B cell (primary cell): ENCODE measurements around the gene SYCE3. TPM values are rescaled to one million over a fixed set of nuclear protein-coding genes. Genes with fewer than 3 reads are reported as not detected.

Experiments
- ATAC-seq: fragments of 200-7000 bp; cut with Tn5 transposase; one replicate; pipeline ENCODE4 v1.10.0; 2021; ENCODE audit warnings: low read depth, mild to moderate bottlenecking, moderate number of reproducible peaks, moderate library complexity
- CTCF ChIA-PET: fragments of 350-600 bp; sonication (Branson Sonifier 250); formaldehyde crosslinking; loops from one replicate; lab custom pipeline; 2021; ENCODE audit warnings: antibody characterized with exemption, inconsistent platforms; lab: Charles Lee
- POLR2A ChIA-PET: fragments of 350-600 bp; sonication (Branson Sonifier 250); formaldehyde crosslinking; loops from one replicate; lab custom pipeline; 2021; ENCODE audit warnings: antibody characterized with exemption; lab: Charles Lee
- DNase-seq: peaks from one replicate; pipeline ENCODE4 v3.0.0; 2013
- H2AFZ ChIP-seq: 2 replicates; pipeline ENCODE4 v1.6.1; 2012; ENCODE audit warnings: mild to moderate bottlenecking, low read depth, low read length; ENCODE audit not compliant: insufficient read depth, poor library complexity, severe bottlenecking
- H3K27ac ChIP-seq, 2 donors: 1 replicate in 1 of 2; 2 replicates in 1 of 2; pipeline ENCODE4 v1.5.1; 2012 to 2013; ENCODE audit warnings: low read length in 2 of 2, mild to moderate bottlenecking in 2 of 2, moderate library complexity in 1 of 2
- H3K27me3 ChIP-seq, 4 experiments: fragments of 200-600 bp in 1 of 4; sonication (generic) in 1 of 4; replicated peaks in 1 of 4; 1 replicate in 2 of 4; 2 replicates in 2 of 4; pipeline versions ENCODE4 v1.6.1 to v1.7.0; 2013 to 2016; ENCODE audit warnings: low read length in 3 of 4, mild to moderate bottlenecking in 2 of 4, mixed read lengths in 1 of 4, moderate library complexity in 1 of 4; ENCODE audit not compliant: insufficient read depth in 4 of 4, control insufficient read depth in 3 of 4; ENCODE audit errors: control extremely low read depth in 1 of 4
- H3K36me3 ChIP-seq, 2 experiments: replicated peaks in 1 of 2; 1 replicate in 1 of 2; 2 replicates in 1 of 2; pipeline versions ENCODE4 v1.6.1 to v1.7.1; 2013; ENCODE audit warnings: low read length in 1 of 2; ENCODE audit not compliant: insufficient read depth in 2 of 2, control insufficient read depth in 1 of 2; ENCODE audit errors: control extremely low read depth in 1 of 2, extremely low read depth in 1 of 2
- H3K4me1 ChIP-seq, 2 donors: fragments of 200-600 bp in 1 of 2; sonication (generic) in 1 of 2; 1 replicate in 1 of 2; 2 replicates in 1 of 2; pipeline versions ENCODE4 v1.5.1 to v1.6.1; 2013 to 2017; ENCODE audit warnings: low read length in 2 of 2; ENCODE audit not compliant: control insufficient read depth in 2 of 2, insufficient read depth in 2 of 2
- H3K4me2 ChIP-seq: replicated peaks from 2 replicates; pipeline ENCODE3; 2012; ENCODE audit warnings: mild to moderate bottlenecking, low read depth, low read length; ENCODE audit not compliant: poor library complexity, severe bottlenecking
- H3K4me3 ChIP-seq, 5 experiments: fragments of 200-600 bp in 1 of 5; sonication (generic) in 1 of 5; 1 replicate in 3 of 5; 2 replicates in 2 of 5; pipeline versions ENCODE4 v1.5.1 to v1.7.0; 2011 to 2016; ENCODE audit warnings: low read length in 4 of 5, mild to moderate bottlenecking in 4 of 5, low read depth in 2 of 5, control low read depth in 1 of 5, moderate library complexity in 1 of 5; ENCODE audit not compliant: insufficient read depth in 1 of 5; ENCODE audit errors: control extremely low read depth in 1 of 5, extremely low read depth in 1 of 5
- H3K79me2 ChIP-seq: fragments of 200-600 bp; sonication (generic); one replicate; pipeline ENCODE4 v1.6.0; 2016; ENCODE audit warnings: low read length; ENCODE audit not compliant: control insufficient read depth, insufficient read depth
- H3K9ac ChIP-seq: fragments of 200-600 bp; sonication (generic); 2 replicates; pipeline ENCODE4 v1.6.1; 2017; ENCODE audit warnings: mild to moderate bottlenecking, low read length, moderate library complexity
- H3K9me3 ChIP-seq, 3 donors: one replicate each; pipeline versions ENCODE4 v1.6.1 to v1.7.1; 2013; ENCODE audit warnings: low read length in 2 of 3; ENCODE audit not compliant: control insufficient read depth in 2 of 3, insufficient read depth in 1 of 3; ENCODE audit errors: control extremely low read depth in 1 of 3
- H4K20me1 ChIP-seq: 2 replicates; pipeline ENCODE4 v1.6.0; 2012; ENCODE audit warnings: mild to moderate bottlenecking, low read length; ENCODE audit not compliant: insufficient read depth, control insufficient read depth, poor library complexity, severe bottlenecking
- H3K27ac Mint-ChIP-seq: one replicate; pipeline ENCODE4 v1.8.0; 2021; ENCODE audit warnings: mixed read lengths
- H3K27me3 Mint-ChIP-seq: one replicate; pipeline ENCODE4 v1.8.0; 2021; ENCODE audit warnings: mixed read lengths
- H3K4me1 Mint-ChIP-seq: one replicate; pipeline ENCODE4 v1.8.0; 2021; ENCODE audit warnings: mixed read lengths
- H3K4me3 Mint-ChIP-seq: one replicate; pipeline ENCODE4 v1.8.0; 2021; ENCODE audit warnings: mixed read lengths
- H3K9me3 Mint-ChIP-seq: one replicate; pipeline ENCODE4 v1.8.0; 2022; ENCODE audit warnings: mixed read lengths; ENCODE audit not compliant: insufficient read depth
- EZH2 ChIP-seq: IDR thresholded peaks from 2 replicates; pipeline ENCODE4 v1.6.1; 2012; ENCODE audit warnings: borderline replicate concordance, low read depth, mild to moderate bottlenecking, moderate library complexity, low read length; ENCODE audit not compliant: insufficient read depth, poor library complexity, severe bottlenecking
- WGBS: methylation state at CpG from one replicate; pipeline ENCODE4 v1.1.5; 2013; ENCODE audit warnings: missing lambda C conversion rate; ENCODE audit not compliant: insufficient coverage; 5-methylcytosine and 5-hydroxymethylcytosine counted together
- intact Hi-C: fragments of 100-400 bp; cut with micrococcal nuclease; formaldehyde crosslinking; loops from one replicate; pipeline ENCODE4 v1.10.0; 2022
- polyA plus RNA-seq: library from polyadenylated mRNA; depleted of rRNA; stranded (reverse); fragments of >200 nt; gene quantifications from 2 replicates; pipeline ENCODE4 v1.2.3, GENCODE V29; 2012
- total RNA-seq, 2 donors: library from RNA; stranded (reverse); fragments of 120-200 nt in 1 of 2; gene quantifications; 1 replicate in 1 of 2; 2 replicates in 1 of 2; pipeline versions ENCODE4 v1.2.3 to v1.2.4, GENCODE V29; 2013 to 2022
- TF ChIP-seq, protein P1 (sequence below): fragments of 200-600 bp; IDR thresholded peaks from one replicate; pipeline ENCODE4 v1.8.0; 2022; ENCODE audit warnings: antibody characterized with exemption, mild to moderate bottlenecking

The SYCE3 gene
- total and polyA plus RNA-seq, 2 donors (not counting 1 experiment from before 2014, with no cell fraction given), result not detected

DNA sequence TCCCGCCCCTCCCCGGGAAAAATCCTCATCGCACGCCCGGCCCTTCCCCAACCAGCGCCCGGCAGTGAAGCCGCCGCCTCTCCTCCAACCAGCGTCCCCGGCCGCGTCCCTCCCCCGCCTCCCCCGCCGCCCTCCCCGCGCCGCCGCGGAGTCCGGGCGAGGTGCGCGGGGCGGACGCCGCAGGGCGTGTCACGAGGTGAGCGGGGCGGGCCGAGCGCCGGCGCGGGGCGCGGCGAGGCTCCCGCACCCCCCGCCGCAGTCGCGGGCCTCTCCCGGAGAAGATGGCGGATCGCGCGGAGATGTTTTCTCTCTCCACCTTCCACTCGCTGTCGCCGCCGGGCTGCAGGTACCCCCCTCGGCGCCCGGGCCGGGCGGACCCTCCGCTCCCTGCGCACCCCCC is 37.8 kb upstream of the SYCE3 start, which contains the start of gene MAPK8IP2:
MAPK8IP2 (plus strand) TSS at position 256 of the 400 bp plus-strand sequence; CDS start at position 282, 26 bp downstream.
- Mint-ChIP-seq H3K4me3 (peak within 1 kb of the TSS; percentile 81), H3K4me1 (peaks cover 12% of the 10 kb centered on the region), H3K27me3 (peaks cover 28% of the 10 kb centered on the region), H3K9me3 (no peaks in the 10 kb centered on the region), H3K27ac (no peak within 1 kb of the TSS)
- no peak for DNase-seq
- Histone ChIP-seq H2AFZ (no peak within 1 kb of the TSS), H3K79me2 (no peaks in the 10 kb centered on the region), H3K9me3 (peaks cover 0 to 10% (median 0%) of the 10 kb centered on the region in 3 donors), H3K4me1 (peaks cover 7 to 9% of the 10 kb centered on the region in 2 donors), H3K27me3 (peaks cover 0 to 59% (median 26%) of the 10 kb centered on the region in 4 experiments), H3K4me3 (no peak within 1 kb of the TSS), H3K9ac (no peak within 1 kb of the TSS), H3K36me3 (no peaks in the 10 kb centered on the region), H3K4me2 (peak within 1 kb of the TSS; percentile 66), H4K20me1 (no peaks in the 10 kb centered on the region), H3K27ac (no peak within 1 kb of the TSS)
- ChIA-PET POLR2A (no interaction called here), CTCF (no interaction called here)
- intact Hi-C loops, result no loop called here
- TF ChIP-seq, protein P1, sequence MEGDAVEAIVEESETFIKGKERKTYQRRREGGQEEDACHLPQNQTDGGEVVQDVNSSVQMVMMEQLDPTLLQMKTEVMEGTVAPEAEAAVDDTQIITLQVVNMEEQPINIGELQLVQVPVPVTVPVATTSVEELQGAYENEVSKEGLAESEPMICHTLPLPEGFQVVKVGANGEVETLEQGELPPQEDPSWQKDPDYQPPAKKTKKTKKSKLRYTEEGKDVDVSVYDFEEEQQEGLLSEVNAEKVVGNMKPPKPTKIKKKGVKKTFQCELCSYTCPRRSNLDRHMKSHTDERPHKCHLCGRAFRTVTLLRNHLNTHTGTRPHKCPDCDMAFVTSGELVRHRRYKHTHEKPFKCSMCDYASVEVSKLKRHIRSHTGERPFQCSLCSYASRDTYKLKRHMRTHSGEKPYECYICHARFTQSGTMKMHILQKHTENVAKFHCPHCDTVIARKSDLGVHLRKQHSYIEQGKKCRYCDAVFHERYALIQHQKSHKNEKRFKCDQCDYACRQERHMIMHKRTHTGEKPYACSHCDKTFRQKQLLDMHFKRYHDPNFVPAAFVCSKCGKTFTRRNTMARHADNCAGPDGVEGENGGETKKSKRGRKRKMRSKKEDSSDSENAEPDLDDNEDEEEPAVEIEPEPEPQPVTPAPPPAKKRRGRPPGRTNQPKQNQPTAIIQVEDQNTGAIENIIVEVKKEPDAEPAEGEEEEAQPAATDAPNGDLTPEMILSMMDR, result no peak
- TF ChIP-seq EZH2, result no peak
- ATAC-seq, result peak; percentile 28
- WGBS, result under 1% methylated on average over 56 of the region's 61 CpGs

DNA sequence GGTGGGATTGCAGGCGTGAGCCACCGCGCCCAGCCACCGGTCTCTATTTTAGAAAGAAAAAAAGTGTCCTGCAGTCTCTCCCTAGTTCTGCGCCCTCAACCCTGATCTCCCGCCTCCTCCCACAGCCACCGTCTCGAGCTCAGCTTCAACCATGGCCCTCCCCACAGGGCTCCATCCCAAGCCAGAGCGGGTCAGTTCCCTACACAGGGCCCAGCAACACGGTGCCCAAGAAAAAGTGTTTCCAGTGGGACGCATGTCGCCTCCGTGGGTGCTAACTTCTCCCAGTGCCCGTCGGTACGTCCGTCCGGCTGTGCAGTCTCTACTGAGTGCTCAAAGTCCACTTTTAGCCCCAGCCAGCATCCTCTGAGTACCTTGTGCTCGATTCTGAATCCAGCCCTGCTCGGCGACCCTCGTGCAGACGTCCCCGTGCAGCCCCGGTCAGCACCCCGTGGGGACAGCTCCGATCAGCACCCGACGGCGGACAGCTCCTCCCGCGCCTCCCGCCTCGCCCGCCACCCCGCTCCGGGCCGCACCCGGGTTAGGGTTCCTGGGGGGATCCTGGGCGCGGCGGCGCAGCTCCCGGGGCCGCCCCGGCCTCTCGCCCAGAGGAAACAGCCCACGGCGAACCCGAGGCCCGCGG is 37.2 kb upstream of the SYCE3 start:
- peak overlapping the region; percentile 77 for H3K4me3 Mint-ChIP-seq
- intact Hi-C loops, result no loop called here
- Histone ChIP-seq H4K20me1 (no peaks in the 10 kb centered on the region), H3K9me3 (peaks cover 0 to 10% (median 0%) of the 10 kb centered on the region in 3 donors), H3K36me3 (no peaks in the 10 kb centered on the region), H3K27ac (no peak overlapping the region), H3K9ac (no peak overlapping the region), H3K79me2 (no peaks in the 10 kb centered on the region), H3K4me3 (no peak overlapping the region), H3K4me2 (peak overlapping the region; percentile 66), H3K4me1 (peaks cover 7 to 9% of the 10 kb centered on the region in 2 donors), H3K27me3 (peaks cover 0 to 54% (median 26%) of the 10 kb centered on the region in 4 experiments), H2AFZ (no peak overlapping the region)
- no peak for TF ChIP-seq EZH2
- TF ChIP-seq, protein P1, result no peak
- no peak overlapping the region for H3K27ac Mint-ChIP-seq
- peak; percentile 89 for ATAC-seq
- DNase-seq, result peak; percentile 75
- peaks cover 12% of the 10 kb centered on the region for H3K4me1 Mint-ChIP-seq
- H3K27me3 Mint-ChIP-seq, result peaks cover 28% of the 10 kb centered on the region
- CTCF ChIA-PET, result interaction anchor here (0.7 kb wide), 1 partner anchor 64 kb away, joined by 3 read pairs; no protein-coding TSS in a partner anchor
- H3K9me3 Mint-ChIP-seq, result no peaks in the 10 kb centered on the region
- WGBS, result 14% methylated on average over 50 of the region's 52 CpGs
- POLR2A ChIA-PET, result no interaction called here
